Skeletal muscle tissue (tissue), 4 donors: ENCODE results near the gene ZNF12. TPM values are rescaled to one million over a fixed set of nuclear protein-coding genes. Genes with fewer than 3 reads are reported as not detected.
A peak's percentile ranks its signal among the peaks of the same experiment; 100 is the strongest.
"Not testable (repeated sequence)": the region's sequence is repeated elsewhere in the genome, so short reads cannot be mapped to it uniquely, and the experiment has no call there.

Experiments used
- H3K27ac ChIP-seq: one replicate; pipeline ENCODE4 v1.7.0; 2013; ENCODE audit warnings: mild to moderate bottlenecking, low read depth, low read length, inconsistent platforms
- H3K27me3 ChIP-seq, 3 donors: one replicate each; pipeline ENCODE4 v1.7.0; 2013; ENCODE audit warnings: low read length in 3 of 3; ENCODE audit not compliant: control insufficient read depth in 3 of 3, insufficient read depth in 3 of 3
- H3K36me3 ChIP-seq, 3 donors: one replicate each; pipeline ENCODE4 v1.7.0; 2013; ENCODE audit warnings: low read length in 3 of 3; ENCODE audit not compliant: control insufficient read depth in 3 of 3, insufficient read depth in 3 of 3
- H3K4me1 ChIP-seq, 3 donors: one replicate each; pipeline ENCODE4 v1.7.0; 2013; ENCODE audit warnings: low read length in 3 of 3, mild to moderate bottlenecking in 3 of 3; ENCODE audit not compliant: control insufficient read depth in 3 of 3, insufficient read depth in 3 of 3
- H3K4me3 ChIP-seq, 3 donors: one replicate each; pipeline ENCODE4 v1.7.0; 2013; ENCODE audit warnings: low read length in 3 of 3
- H3K9ac ChIP-seq, 3 donors: one replicate each; pipeline ENCODE4 v1.7.0; 2013; ENCODE audit warnings: low read length in 3 of 3, mild to moderate bottlenecking in 3 of 3, moderate library complexity in 2 of 3, low read depth in 1 of 3
- H3K9me3 ChIP-seq, 3 donors: one replicate each; pipeline ENCODE4 v1.7.0; 2013; ENCODE audit warnings: low read length in 3 of 3; ENCODE audit not compliant: control insufficient read depth in 3 of 3
- total RNA-seq: library from RNA; depleted of rRNA; stranded (reverse); fragments of >200 nt; gene quantifications from one replicate; pipeline ENCODE4 v1.2.3, GENCODE V29; 2014
- donor health status: Osteomylitis.

The ZNF12 gene
- total RNA-seq, 1 donor from 2014 or later: 17.7 TPM

- no peaks in the 10 kb centered on the region for H3K27me3 ChIP-seq
- peaks cover 7 to 10% (median 8%) of the 10 kb centered on the region in 3 donors for H3K4me1 ChIP-seq
- no peaks in the 10 kb centered on the region for H3K9me3 ChIP-seq
- no peak overlapping the region for H3K27ac ChIP-seq
- H3K9ac ChIP-seq: no peak overlapping the region
- H3K4me3 ChIP-seq: no peak overlapping the region
- peaks cover under 1 to 4% (median under 1%) of the 10 kb centered on the region in 3 donors for H3K36me3 ChIP-seq
These were observed 20.9 kb upstream of the ZNF12 start for GRCh38 chr7:6727663-6728062.

- not testable (repeated sequence) for H3K27ac ChIP-seq, H3K27me3 ChIP-seq, H3K36me3 ChIP-seq, H3K4me1 ChIP-seq, H3K9ac ChIP-seq, H3K9me3 ChIP-seq, H3K4me3 ChIP-seq
These were observed 19.6 kb upstream of the ZNF12 start for GRCh38 chr7:6726341-6726740.

- Histone ChIP-seq H3K4me3 (no peak overlapping the region), H3K4me1 (peaks cover 0 to 2% (median 0%) of the 10 kb centered on the region in 3 donors), H3K9ac (no peak overlapping the region), H3K36me3 (no peaks in the 10 kb centered on the region), H3K27me3 (peaks cover 0 to 3% (median 0%) of the 10 kb centered on the region in 3 donors), H3K9me3 (no peaks in the 10 kb centered on the region), H3K27ac (no peak overlapping the region)
These were observed 18.3 kb upstream of the ZNF12 start for GRCh38 chr7:6725003-6725402.

GRCh38 chr7:6724351-6724750, 17.6 kb upstream of the ZNF12 start:
- not testable (repeated sequence) for H3K27me3 ChIP-seq, H3K9me3 ChIP-seq, H3K27ac ChIP-seq, H3K36me3 ChIP-seq, H3K4me1 ChIP-seq, H3K4me3 ChIP-seq, H3K9ac ChIP-seq

GRCh38 chr7:6718124-6718523, 11.4 kb upstream of the ZNF12 start:
- H3K36me3 ChIP-seq: no peaks in the 10 kb centered on the region
- H3K9ac ChIP-seq: no peak overlapping the region
- H3K27me3 ChIP-seq: peaks cover 0 to 11% (median 7%) of the 10 kb centered on the region in 3 donors
- no peaks in the 10 kb centered on the region for H3K9me3 ChIP-seq
- no peaks in the 10 kb centered on the region for H3K4me1 ChIP-seq
- no peak overlapping the region for H3K27ac ChIP-seq
- no peak overlapping the region for H3K4me3 ChIP-seq

GRCh38 chr7:6715898-6716297, 9.2 kb upstream of the ZNF12 start:
- H3K27me3 ChIP-seq: peaks cover 0 to 11% (median 4%) of the 10 kb centered on the region in 3 donors
- H3K4me3 ChIP-seq, H3K27ac ChIP-seq, H3K9me3 ChIP-seq, H3K36me3 ChIP-seq, H3K9ac ChIP-seq, H3K4me1 ChIP-seq: not testable (repeated sequence)

GRCh38 chr7:6714360-6714759, 7.6 kb upstream of the ZNF12 start:
- no peaks in the 10 kb centered on the region for H3K36me3 ChIP-seq
- H3K9me3 ChIP-seq: no peaks in the 10 kb centered on the region
- no peaks in the 10 kb centered on the region for H3K4me1 ChIP-seq

GRCh38 chr7:6709808-6710207, 3.1 kb upstream of the ZNF12 start:
- Histone ChIP-seq H3K27ac (no peak overlapping the region), H3K4me1 (peaks cover 9 to 19% (median 14%) of the 10 kb centered on the region in 3 donors)

More at GRCh38 chr7:6714360-6714759, 7.6 kb upstream of the ZNF12 start:
- H3K9ac ChIP-seq: no peak overlapping the region
- H3K27me3 ChIP-seq: peaks cover 4 to 9% (median 5%) of the 10 kb centered on the region in 3 donors
- no peak overlapping the region for H3K4me3 ChIP-seq
- no peak overlapping the region for H3K27ac ChIP-seq

GRCh38 chr7:6708304-6708703, 1.6 kb upstream of the ZNF12 start:
- Histone ChIP-seq H3K9ac (no peak overlapping the region), H3K4me1 (peaks cover 13 to 26% (median 18%) of the 10 kb centered on the region in 3 donors), H3K9me3 (no peaks in the 10 kb centered on the region), H3K27ac (no peak overlapping the region), H3K27me3 (peaks cover 0 to 5% (median 0%) of the 10 kb centered on the region in 3 donors), H3K36me3 (peaks cover 7 to 15% (median 13%) of the 10 kb centered on the region in 3 donors), H3K4me3 (no peak overlapping the region)

More at GRCh38 chr7:6709808-6710207, 3.1 kb upstream of the ZNF12 start:
- Histone ChIP-seq H3K36me3 (peaks cover 0 to 4% (median 4%) of the 10 kb centered on the region in 3 donors), H3K27me3 (peaks cover 0 to 5% (median 0%) of the 10 kb centered on the region in 3 donors), H3K4me3 (no peak overlapping the region), H3K9ac (no peak overlapping the region), H3K9me3 (no peaks in the 10 kb centered on the region)

GRCh38 chr7:6705959-6706665, 635 bp downstream of the ZNF12 start:
- H3K9ac ChIP-seq: peak overlapping the region; percentile 85 to 95 (median 94)
- peaks cover 21 to 27% (median 22%) of the 10 kb centered on the region in 3 donors for H3K36me3 ChIP-seq
- peak overlapping the region; percentile 41 for H3K27ac ChIP-seq
- peak overlapping the region; percentile 90 to 99 (median 99) for H3K4me3 ChIP-seq
- H3K4me1 ChIP-seq: peaks cover 19 to 32% (median 21%) of the 10 kb centered on the region in 3 donors
- no peaks in the 10 kb centered on the region for H3K9me3 ChIP-seq
- H3K27me3 ChIP-seq: peaks cover 0 to 5% (median 0%) of the 10 kb centered on the region in 3 donors
